HG03097 (cell line): ENCODE results near the gene PPP1R2B.
"Not testable (repeated sequence)": the region's sequence is repeated elsewhere in the genome, so short reads cannot be mapped to it uniquely, and the experiment has no call there.

Experiments
- ATAC-seq: cut with Tn5 transposase; IDR thresholded peaks from one replicate; pipeline ENCODE4 v1.9.1; 2021; ENCODE audit not compliant: unreplicated experiment, low FRiP score

The PPP1R2B gene

GRCh38 chr5:156850206-156850751, at the start of gene PPP1R2B:
TSS of gene PPP1R2B (plus strand) at chr5:156850295. CDS start at chr5:156850563, 268 bp downstream.
- no peak for ATAC-seq

GRCh38 chr5:156800929-156801328, 49.2 kb upstream of the PPP1R2B start:
- ATAC-seq = no peak

GRCh38 chr5:156802501-156802900, 47.6 kb upstream of the PPP1R2B start:
- ATAC-seq = no peak

GRCh38 chr5:156803404-156803803, 46.7 kb upstream of the PPP1R2B start:
- no peak for ATAC-seq

GRCh38 chr5:156812959-156813358, 37.1 kb upstream of the PPP1R2B start:
- no peak for ATAC-seq

GRCh38 chr5:156815988-156816599, 34.0 kb upstream of the PPP1R2B start:
- peak; percentile 70 for ATAC-seq

- no peak for ATAC-seq
Observed at GRCh38 chr5:156819537-156819936, 30.6 kb upstream of the PPP1R2B start.

GRCh38 chr5:156819967-156820581, 30.0 kb upstream of the PPP1R2B start:
- no peak for ATAC-seq

- ATAC-seq = no peak
Observed at GRCh38 chr5:156824241-156824640, 25.9 kb upstream of the PPP1R2B start.

GRCh38 chr5:156824800-156825199, 25.3 kb upstream of the PPP1R2B start:
- no peak for ATAC-seq

GRCh38 chr5:156825688-156826087, 24.4 kb upstream of the PPP1R2B start:
- ATAC-seq = peak; percentile 21

GRCh38 chr5:156826150-156826549, 23.9 kb upstream of the PPP1R2B start:
- peak; percentile 85 for ATAC-seq

GRCh38 chr5:156834916-156835315, 15.2 kb upstream of the PPP1R2B start:
- ATAC-seq = no peak

- no peak for ATAC-seq
Observed at GRCh38 chr5:156835905-156836304, 14.2 kb upstream of the PPP1R2B start.

- ATAC-seq = no peak
Observed at GRCh38 chr5:156836846-156837245, 13.2 kb upstream of the PPP1R2B start.

- no peak for ATAC-seq
Observed at GRCh38 chr5:156838961-156839360, 11.1 kb upstream of the PPP1R2B start.

GRCh38 chr5:156841737-156842136, 8.4 kb upstream of the PPP1R2B start:
- no peak for ATAC-seq

GRCh38 chr5:156846914-156847313, 3.2 kb upstream of the PPP1R2B start:
- no peak for ATAC-seq

GRCh38 chr5:156848447-156848846, 1.6 kb upstream of the PPP1R2B start:
- ATAC-seq = not testable (repeated sequence)

GRCh38 chr5:156851880-156852279, 1.8 kb downstream of the PPP1R2B start:
- no peak for ATAC-seq

GRCh38 chr5:156853055-156853454, 3.0 kb downstream of the PPP1R2B start:
- ATAC-seq = not testable (repeated sequence)

GRCh38 chr5:156865427-156865826, 15.3 kb downstream of the PPP1R2B start:
- ATAC-seq = no peak
